H9 (cell line): Measurements from ENCODE around the gene NMRK1. TPM values are rescaled to one million over a fixed set of nuclear protein-coding genes. Genes with fewer than 3 reads are reported as not detected.

Experiments
- DNase-seq: peaks from one replicate; pipeline ENCODE4 v3.0.0-alpha.2; 2017
- H2AFZ ChIP-seq: one replicate; pipeline ENCODE4 v1.6.1; 2013; ENCODE audit warnings: mild to moderate bottlenecking, low read length, control low read depth, moderate library complexity
- H2AK5ac ChIP-seq: 2 replicates; pipeline ENCODE4 v1.6.1; 2013; ENCODE audit warnings: low read length, control low read depth, mixed read lengths; ENCODE audit not compliant: insufficient read length
- H2BK120ac ChIP-seq: one replicate; pipeline ENCODE4 v1.6.1; 2013; ENCODE audit warnings: low read depth, mild to moderate bottlenecking, low read length, control low read depth, inconsistent platforms; ENCODE audit not compliant: poor library complexity, severe bottlenecking
- H2BK12ac ChIP-seq: 2 replicates; pipeline ENCODE4 v1.6.1; 2013; ENCODE audit warnings: low read length, control low read depth, mixed read lengths, low read depth; ENCODE audit not compliant: insufficient read length
- H2BK15ac ChIP-seq: 2 replicates; pipeline ENCODE4 v1.6.1; 2013; ENCODE audit warnings: low read depth, low read length, control low read depth
- H2BK20ac ChIP-seq: one replicate; pipeline ENCODE4 v1.6.1; 2013; ENCODE audit warnings: low read depth, mild to moderate bottlenecking, low read length, control low read depth, inconsistent platforms; ENCODE audit not compliant: poor library complexity, severe bottlenecking
- H2BK5ac ChIP-seq: 2 replicates; pipeline ENCODE4 v1.6.1; 2013; ENCODE audit warnings: low read length, control low read depth, mixed read lengths; ENCODE audit not compliant: insufficient read length
- H3K14ac ChIP-seq: 2 replicates; pipeline ENCODE4 v1.6.1; 2013; ENCODE audit warnings: low read length, control low read depth; ENCODE audit not compliant: insufficient read depth
- H3K18ac ChIP-seq: 2 replicates; pipeline ENCODE4 v1.6.1; 2013; ENCODE audit warnings: low read depth, mild to moderate bottlenecking, mixed read lengths, low read length, control low read depth; ENCODE audit not compliant: insufficient read length
- H3K23ac ChIP-seq: 2 replicates; pipeline ENCODE4 v1.6.1; 2013; ENCODE audit warnings: low read length, control low read depth, mixed read lengths, low read depth; ENCODE audit not compliant: insufficient read length
- H3K23me2 ChIP-seq: 2 replicates; pipeline ENCODE4 v1.6.1; 2013; ENCODE audit warnings: low read depth, mild to moderate bottlenecking, mixed read lengths, low read length, control low read depth; ENCODE audit not compliant: insufficient read length, poor library complexity, severe bottlenecking
- H3K27ac ChIP-seq: 2 replicates; pipeline ENCODE4 v1.5.1; 2013; ENCODE audit warnings: low read length, control low read depth, mixed read lengths, low read depth; ENCODE audit not compliant: insufficient read length
- H3K27me3 ChIP-seq: 2 replicates; pipeline ENCODE4 v1.6.1; 2013; ENCODE audit warnings: low read length, control low read depth, inconsistent platforms; ENCODE audit not compliant: insufficient read depth
- H3K4ac ChIP-seq: 2 replicates; pipeline ENCODE4 v1.6.1; 2013; ENCODE audit warnings: low read depth, mild to moderate bottlenecking, control low read depth, inconsistent platforms, low read length, moderate library complexity
- H3K4me1 ChIP-seq: 2 replicates; pipeline ENCODE4 v1.6.1; 2013; ENCODE audit warnings: low read length, control low read depth, inconsistent platforms; ENCODE audit not compliant: insufficient read depth
- H3K4me2 ChIP-seq: 2 replicates; pipeline ENCODE4 v1.6.1; 2013; ENCODE audit warnings: low read length, control low read depth, mixed read lengths; ENCODE audit not compliant: insufficient read length, insufficient read depth
- H3K56ac ChIP-seq: 2 replicates; pipeline ENCODE4 v1.6.1; 2013; ENCODE audit warnings: low read depth, mild to moderate bottlenecking, mixed read lengths, low read length, control low read depth; ENCODE audit not compliant: insufficient read length
- H3K79me1 ChIP-seq: 2 replicates; pipeline ENCODE4 v1.6.1; 2013; ENCODE audit warnings: low read depth, mild to moderate bottlenecking, moderate library complexity, low read length, control low read depth, inconsistent platforms; ENCODE audit not compliant: insufficient read depth, poor library complexity, severe bottlenecking
- H3K79me2 ChIP-seq: 2 replicates; pipeline ENCODE4 v1.6.1; 2013; ENCODE audit warnings: low read length, control low read depth, inconsistent platforms; ENCODE audit not compliant: insufficient read depth
- H3K9ac ChIP-seq: 2 replicates; pipeline ENCODE4 v1.6.1; 2013; ENCODE audit warnings: low read length, control low read depth, mixed read lengths; ENCODE audit not compliant: insufficient read length; ENCODE audit errors: extremely low read depth
- H3K9me3 ChIP-seq: one replicate; pipeline ENCODE4 v1.6.1; 2013; ENCODE audit warnings: low read depth, low read length, inconsistent platforms; ENCODE audit not compliant: control insufficient read depth
- H3T11ph ChIP-seq: one replicate; pipeline ENCODE4 v1.6.1; 2013; ENCODE audit warnings: mild to moderate bottlenecking, low read length, control low read depth, inconsistent platforms
- H4K20me1 ChIP-seq: one replicate; pipeline ENCODE4 v1.6.1; 2013; ENCODE audit not compliant: control insufficient read depth, insufficient read length, insufficient read depth
- H4K5ac ChIP-seq: 2 replicates; pipeline ENCODE4 v1.6.1; 2013; ENCODE audit warnings: low read depth, mild to moderate bottlenecking, mixed read lengths, low read length, control low read depth; ENCODE audit not compliant: insufficient read length
- H4K8ac ChIP-seq: replicated peaks from 2 replicates; pipeline ENCODE4 v1.6.1; 2013; ENCODE audit warnings: low read length, control low read depth, mixed read lengths, low read depth; ENCODE audit not compliant: insufficient read length
- H4K91ac ChIP-seq: 2 replicates; pipeline ENCODE4 v1.6.1; 2013; ENCODE audit warnings: low read depth, mild to moderate bottlenecking, moderate library complexity, mixed read lengths, low read length, control low read depth; ENCODE audit not compliant: insufficient read length
- H3K27ac Mint-ChIP-seq, 3 experiments: 2 replicates in 2 of 3; 3 replicates in 1 of 3; pipeline ENCODE4 v1.8.0; 2020 to 2021; ENCODE audit warnings: mixed read lengths in 3 of 3, mild to moderate bottlenecking in 1 of 3, moderate library complexity in 1 of 3
- H3K27me3 Mint-ChIP-seq: 2 replicates; pipeline ENCODE4 v1.8.0; 2021; ENCODE audit warnings: low read depth, mild to moderate bottlenecking, moderate library complexity, mixed read lengths
- H3K36me3 Mint-ChIP-seq, 3 experiments: 2 replicates in 2 of 3; 3 replicates in 1 of 3; pipeline ENCODE4 v1.8.0; 2020 to 2021; ENCODE audit warnings: low read depth in 3 of 3, mixed read lengths in 3 of 3; ENCODE audit not compliant: insufficient read depth in 1 of 3
- H3K4me1 Mint-ChIP-seq, 2 experiments: 2 replicates each; pipeline ENCODE4 v1.8.0; 2020; ENCODE audit warnings: mixed read lengths in 2 of 2
- H3K4me3 Mint-ChIP-seq, 2 experiments: 2 replicates in 1 of 2; 3 replicates in 1 of 2; pipeline ENCODE4 v1.8.0; 2020 to 2021; ENCODE audit warnings: mild to moderate bottlenecking in 2 of 2, mixed read lengths in 2 of 2, moderate library complexity in 1 of 2
- H3K9me3 Mint-ChIP-seq, 2 experiments: 2 replicates in 1 of 2; 3 replicates in 1 of 2; pipeline ENCODE4 v1.8.0; 2020; ENCODE audit warnings: mild to moderate bottlenecking in 2 of 2, mixed read lengths in 2 of 2, moderate library complexity in 1 of 2
- CTCF ChIP-seq: fragments of 200-600 bp; sonication (generic); conservative IDR thresholded peaks from 3 replicates; pipeline ENCODE4 v1.8.0; 2021; ENCODE audit warnings: antibody characterized with exemption, mild to moderate bottlenecking
- whole genome bisulfite sequencing: extraction: QIAGEN DNeasy Blood & Tissue Kit; methylation state at CpG from one replicate; pipeline ENCODE4 v1.1.7; 2013; ENCODE audit warnings: missing lambda C conversion rate, low lambda C conversion rate, mixed read lengths; ENCODE audit not compliant: insufficient read length; ENCODE audit errors: extremely low coverage; 5-methylcytosine and 5-hydroxymethylcytosine counted together
- total RNA-seq: library from RNA; stranded (reverse); gene quantifications from 2 replicates; pipeline ENCODE4 v1.2.1, GENCODE V29; 2021

NMRK1 gene
- total RNA-seq, 1 experiment from 2014 or later: 3.0 TPM

GRCh38 chr9:75046725-75047345 is 41.1 kb downstream of the NMRK1 start:
- Histone ChIP-seq H3K79me1 (no peaks in the 10 kb centered on the region), H3T11ph (no peak overlapping the region), H4K5ac (no peak overlapping the region), H2BK15ac (no peak overlapping the region), H2AFZ (no peak overlapping the region), H3K4me1 (no peaks in the 10 kb centered on the region), H3K27ac (no peak overlapping the region), H3K9me3 (no peaks in the 10 kb centered on the region), H3K23me2 (no peaks in the 10 kb centered on the region), H3K56ac (no peak overlapping the region), H3K4me2 (no peak overlapping the region), H3K79me2 (no peaks in the 10 kb centered on the region), H2AK5ac (no peak overlapping the region), H4K8ac (no peak overlapping the region), H2BK12ac (no peak overlapping the region), H3K18ac (no peak overlapping the region), H3K27me3 (no peaks in the 10 kb centered on the region), H2BK5ac (no peak overlapping the region), H3K23ac (no peak overlapping the region), H3K9ac (no peak overlapping the region), H3K4ac (no peak overlapping the region), H2BK120ac (no peak overlapping the region), H4K91ac (no peak overlapping the region), H2BK20ac (no peak overlapping the region), H3K14ac (no peak overlapping the region), H4K20me1 (no peaks in the 10 kb centered on the region)
- H3K4me1 Mint-ChIP-seq: no peaks in the 10 kb centered on the region
- H3K9me3 Mint-ChIP-seq: no peaks in the 10 kb centered on the region
- H3K36me3 Mint-ChIP-seq: no peaks in the 10 kb centered on the region
- no peak overlapping the region for H3K4me3 Mint-ChIP-seq
- TF ChIP-seq CTCF: no peak
- H3K27me3 Mint-ChIP-seq: no peaks in the 10 kb centered on the region
- WGBS: no CpG with 5 or more reads among the region's 3 CpGs
- H3K27ac Mint-ChIP-seq: no peak overlapping the region
- no peak for DNase-seq
